Peyer's patch (tissue), 4 donors: ENCODE measurements around the gene EPG5. TPM values are rescaled to one million over a fixed set of nuclear protein-coding genes. Genes with fewer than 3 reads are reported as not detected.
"Not testable (repeated sequence)": the region's sequence is repeated elsewhere in the genome, so short reads cannot be mapped to it uniquely, and the experiment has no call there.

ENCODE experiments used
- DNase-seq, 3 donors: peaks; one replicate each; pipeline ENCODE4 v3.0.0-alpha.2; 2017 to 2019
- H3K27ac ChIP-seq, 4 donors: fragments of 200-600 bp; sonication (generic); one replicate each; pipeline ENCODE4 v1.5.1; 2016 to 2019
- H3K27me3 ChIP-seq, 2 donors: fragments of 200-600 bp; sonication (generic); one replicate each; pipeline ENCODE4 v1.5.1; 2019
- H3K36me3 ChIP-seq, 3 donors: fragments of 200-600 bp; sonication (generic); one replicate each; pipeline ENCODE4 v1.5.1; 2016 to 2019
- H3K4me1 ChIP-seq, 4 donors: fragments of 200-600 bp; sonication (generic); one replicate each; pipeline ENCODE4 v1.5.1; 2016 to 2019
- H3K4me3 ChIP-seq, 4 donors: fragments of 200-600 bp; sonication (generic); 1 replicate in 3 of 4; 2 replicates in 1 of 4; pipeline ENCODE4 v1.5.1; 2016 to 2019; ENCODE audit warnings: mild to moderate bottlenecking in 1 of 4
- H3K9me3 ChIP-seq, 4 donors: fragments of 200-600 bp; sonication (generic); one replicate each; pipeline ENCODE4 v1.5.1; 2016 to 2019; ENCODE audit warnings: mild to moderate bottlenecking in 1 of 4
- POLR2A ChIP-seq, 2 donors: fragments of 450-650 bp; IDR thresholded peaks; one replicate each; pipeline ENCODE4 v1.5.1; 2017; ENCODE audit warnings: antibody characterized with exemption in 2 of 2, mild to moderate bottlenecking in 2 of 2, moderate library complexity in 2 of 2
- total RNA-seq, 4 donors: library from RNA; depleted of rRNA; stranded (reverse); fragments of >200 nt; gene quantifications; one replicate each; pipeline ENCODE4 v1.1.0, GENCODE V29; 2016
- TF ChIP-seq, protein P1 (sequence below), 6 experiments: fragments of 450-650 bp in 4 of 6; fragments of 200-600 bp in 2 of 6; sonication (generic) in 1 of 6; IDR thresholded peaks; one replicate each; pipeline ENCODE4 v1.5.1; 2017 to 2019; ENCODE audit warnings: antibody characterized with exemption in 6 of 6, mild to moderate bottlenecking in 3 of 6, moderate library complexity in 1 of 6

EPG5 gene
- total RNA-seq, 4 donors from 2014 or later, result 27.7 to 61.1 (median 33.3) TPM

- H3K27ac ChIP-seq, result no peak overlapping the region
- H3K4me3 ChIP-seq, result no peak overlapping the region
- TF ChIP-seq, protein P1, sequence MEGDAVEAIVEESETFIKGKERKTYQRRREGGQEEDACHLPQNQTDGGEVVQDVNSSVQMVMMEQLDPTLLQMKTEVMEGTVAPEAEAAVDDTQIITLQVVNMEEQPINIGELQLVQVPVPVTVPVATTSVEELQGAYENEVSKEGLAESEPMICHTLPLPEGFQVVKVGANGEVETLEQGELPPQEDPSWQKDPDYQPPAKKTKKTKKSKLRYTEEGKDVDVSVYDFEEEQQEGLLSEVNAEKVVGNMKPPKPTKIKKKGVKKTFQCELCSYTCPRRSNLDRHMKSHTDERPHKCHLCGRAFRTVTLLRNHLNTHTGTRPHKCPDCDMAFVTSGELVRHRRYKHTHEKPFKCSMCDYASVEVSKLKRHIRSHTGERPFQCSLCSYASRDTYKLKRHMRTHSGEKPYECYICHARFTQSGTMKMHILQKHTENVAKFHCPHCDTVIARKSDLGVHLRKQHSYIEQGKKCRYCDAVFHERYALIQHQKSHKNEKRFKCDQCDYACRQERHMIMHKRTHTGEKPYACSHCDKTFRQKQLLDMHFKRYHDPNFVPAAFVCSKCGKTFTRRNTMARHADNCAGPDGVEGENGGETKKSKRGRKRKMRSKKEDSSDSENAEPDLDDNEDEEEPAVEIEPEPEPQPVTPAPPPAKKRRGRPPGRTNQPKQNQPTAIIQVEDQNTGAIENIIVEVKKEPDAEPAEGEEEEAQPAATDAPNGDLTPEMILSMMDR (IDR thresholded peaks at IDR 0.05), result no peak
- no peak for TF ChIP-seq POLR2A (IDR thresholded peaks at IDR 0.05)
- no peaks in the 10 kb centered on the region for H3K36me3 ChIP-seq
- H3K9me3 ChIP-seq, result no peaks in the 10 kb centered on the region
- no peak for DNase-seq
- H3K27me3 ChIP-seq, result no peaks in the 10 kb centered on the region
- H3K4me1 ChIP-seq, result peaks cover 0 to 24% (median 5%) of the 10 kb centered on the region in 4 donors
These were observed 137.3 kb downstream of the EPG5 start for GRCh38 chr18:45829855-45830254.

- no peaks in the 10 kb centered on the region for H3K27me3 ChIP-seq
- peaks cover 0 to 24% (median 5%) of the 10 kb centered on the region in 4 donors for H3K4me1 ChIP-seq
- peak in 1 of 3 donors; percentile 72 for DNase-seq
- TF ChIP-seq POLR2A (IDR thresholded peaks at IDR 0.05), result no peak
- TF ChIP-seq, protein P1 (IDR thresholded peaks at IDR 0.05), result no peak
- H3K36me3 ChIP-seq, result no peaks in the 10 kb centered on the region
- peak overlapping the region in 2 of 4 donors; percentile 54 to 70 for H3K27ac ChIP-seq
- no peak overlapping the region for H3K4me3 ChIP-seq
- H3K9me3 ChIP-seq, result no peaks in the 10 kb centered on the region
These were observed 138.0 kb downstream of the EPG5 start for GRCh38 chr18:45828917-45829811.

GRCh38 chr18:45826716-45827115 is 140.4 kb downstream of the EPG5 start:
- not testable (repeated sequence) for H3K4me3 ChIP-seq, DNase-seq, H3K9me3 ChIP-seq, H3K27ac ChIP-seq, H3K36me3 ChIP-seq, H3K27me3 ChIP-seq
- H3K4me1 ChIP-seq, result peaks cover 0 to 24% (median 5%) of the 10 kb centered on the region in 4 donors

DNA sequence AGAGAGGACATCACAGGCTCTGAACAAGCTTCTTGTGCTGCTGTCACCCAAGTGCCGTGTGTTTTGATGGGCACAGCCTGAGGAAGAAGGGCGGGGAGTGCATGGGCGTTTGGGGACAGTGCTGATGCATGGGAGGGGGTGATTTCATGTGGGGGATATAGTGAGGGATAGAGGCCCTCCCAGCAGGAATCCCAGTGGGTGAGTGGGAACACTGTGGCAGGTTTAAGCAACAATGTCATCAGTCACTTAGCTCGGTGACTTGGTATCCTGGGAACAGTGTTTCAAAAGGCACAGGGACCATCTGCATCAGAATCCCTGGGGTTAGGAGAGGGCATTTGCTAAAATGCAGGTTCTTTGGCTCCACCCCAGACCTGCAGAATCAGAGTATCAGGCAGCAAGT is 141.0 kb downstream of the EPG5 start:
- Histone ChIP-seq H3K4me1 (peaks cover 0 to 24% (median 5%) of the 10 kb centered on the region in 4 donors), H3K9me3 (no peaks in the 10 kb centered on the region), H3K36me3 (no peaks in the 10 kb centered on the region), H3K27ac (no peak overlapping the region), H3K27me3 (no peaks in the 10 kb centered on the region), H3K4me3 (no peak overlapping the region)
- TF ChIP-seq, protein P1 (IDR thresholded peaks at IDR 0.05), result no peak
- no peak for TF ChIP-seq POLR2A (IDR thresholded peaks at IDR 0.05)
- DNase-seq, result no peak

GRCh38 chr18:45825258-45826044 is 141.7 kb downstream of the EPG5 start, which contains the start of gene SIGLEC15:
SIGLEC15 (plus strand) TSS chr18:45825675; CDS start chr18:45825729, 54 bp downstream.
- H3K9me3 ChIP-seq, result no peaks in the 10 kb centered on the region
- H3K36me3 ChIP-seq, result no peaks in the 10 kb centered on the region
- DNase-seq, result no peak
- no peak within 1 kb of the TSS for H3K27ac ChIP-seq
- peaks cover 0 to 24% (median 5%) of the 10 kb centered on the region in 4 donors for H3K4me1 ChIP-seq
- no peak within 1 kb of the TSS for H3K4me3 ChIP-seq
- TF ChIP-seq, protein P1 (IDR thresholded peaks at IDR 0.05), result no peak
- TF ChIP-seq POLR2A (IDR thresholded peaks at IDR 0.05), result no peak
- no peaks in the 10 kb centered on the region for H3K27me3 ChIP-seq

GRCh38 chr18:45821711-45822110 is 145.4 kb downstream of the EPG5 start:
- TF ChIP-seq, protein P1 (IDR thresholded peaks at IDR 0.05), result no peak
- no peak for TF ChIP-seq POLR2A (IDR thresholded peaks at IDR 0.05)

More at GRCh38 chr18:45821711-45822110, 145.4 kb downstream of the EPG5 start:
- Histone ChIP-seq H3K27me3 (no peaks in the 10 kb centered on the region), H3K36me3 (no peaks in the 10 kb centered on the region), H3K27ac (no peak overlapping the region), H3K4me3 (no peak overlapping the region), H3K9me3 (no peaks in the 10 kb centered on the region), H3K4me1 (no peaks in the 10 kb centered on the region)
- no peak for DNase-seq
